Non-pigmented ciliary epithelial cell (primary cell): ENCODE data around the gene GABRR3.

ENCODE experiments used
- DNase-seq: peaks from one replicate; pipeline ENCODE4 v3.0.0-alpha.2; 2010; ENCODE audit warnings: low read depth

The GABRR3 gene

DNA sequence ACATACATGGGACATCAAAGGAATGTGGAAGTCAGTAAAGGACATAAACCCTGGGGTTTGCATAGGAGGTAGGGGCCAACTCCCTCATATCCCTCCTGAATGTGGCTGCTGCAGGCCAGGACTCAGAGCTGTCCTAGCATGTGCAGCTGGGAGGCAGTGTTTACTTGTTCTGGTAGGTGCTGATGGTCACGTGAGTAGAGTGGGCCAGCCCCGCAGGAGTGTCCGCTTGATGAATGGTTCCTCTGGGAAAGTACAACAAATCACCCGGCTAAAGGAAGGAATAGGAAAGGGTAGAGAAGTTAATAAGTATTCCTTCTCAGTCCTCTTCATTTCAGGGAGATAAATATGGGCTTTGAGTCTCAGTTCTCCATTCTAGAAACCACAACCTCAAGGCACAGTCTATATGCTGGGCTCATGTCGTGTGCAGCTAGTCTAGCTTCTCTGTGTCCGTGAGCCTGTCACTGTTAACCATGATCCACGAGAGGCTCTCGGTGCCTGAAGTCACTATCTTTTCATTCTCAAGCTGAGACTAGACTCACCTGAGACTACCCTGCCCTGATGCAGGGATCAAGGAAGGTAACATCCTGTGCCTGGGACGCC, 80.8 kb downstream of the GABRR3 start:
- no peak for DNase-seq

GRCh38 chr3:97952872-97953271, 82.2 kb downstream of the GABRR3 start:
- no peak for DNase-seq

DNA sequence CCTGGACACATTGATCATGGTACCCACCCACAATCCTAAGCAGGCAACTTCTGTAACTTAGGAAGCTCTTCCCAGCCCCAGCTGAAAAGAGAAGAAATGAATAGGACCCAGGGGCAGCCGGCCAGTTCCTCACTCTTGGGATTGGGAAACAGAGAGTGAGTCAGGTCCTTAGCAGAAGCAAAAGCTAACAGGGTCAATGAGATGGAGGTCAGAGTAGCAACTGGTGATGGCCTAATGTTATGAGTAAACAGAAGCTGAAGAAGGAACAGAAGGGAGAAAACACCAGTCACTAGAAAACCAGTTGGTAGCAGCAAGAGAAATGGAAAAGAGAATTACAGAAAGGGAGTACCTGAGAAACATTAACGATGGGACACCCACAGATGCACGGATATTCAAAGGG, 82.8 kb downstream of the GABRR3 start:
- no peak for DNase-seq

- DNase-seq, result no peak
These were observed 84.8 kb downstream of the GABRR3 start for GRCh38 chr3:97950360-97950759.

- DNase-seq, result no peak
These were observed 85.4 kb downstream of the GABRR3 start for GRCh38 chr3:97949743-97950142.

- DNase-seq, result no peak
These were observed 86.0 kb downstream of the GABRR3 start for GRCh38 chr3:97949110-97949485.

GRCh38 chr3:97948351-97949109, 86.6 kb downstream of the GABRR3 start:
- DNase-seq, result no peak

DNA sequence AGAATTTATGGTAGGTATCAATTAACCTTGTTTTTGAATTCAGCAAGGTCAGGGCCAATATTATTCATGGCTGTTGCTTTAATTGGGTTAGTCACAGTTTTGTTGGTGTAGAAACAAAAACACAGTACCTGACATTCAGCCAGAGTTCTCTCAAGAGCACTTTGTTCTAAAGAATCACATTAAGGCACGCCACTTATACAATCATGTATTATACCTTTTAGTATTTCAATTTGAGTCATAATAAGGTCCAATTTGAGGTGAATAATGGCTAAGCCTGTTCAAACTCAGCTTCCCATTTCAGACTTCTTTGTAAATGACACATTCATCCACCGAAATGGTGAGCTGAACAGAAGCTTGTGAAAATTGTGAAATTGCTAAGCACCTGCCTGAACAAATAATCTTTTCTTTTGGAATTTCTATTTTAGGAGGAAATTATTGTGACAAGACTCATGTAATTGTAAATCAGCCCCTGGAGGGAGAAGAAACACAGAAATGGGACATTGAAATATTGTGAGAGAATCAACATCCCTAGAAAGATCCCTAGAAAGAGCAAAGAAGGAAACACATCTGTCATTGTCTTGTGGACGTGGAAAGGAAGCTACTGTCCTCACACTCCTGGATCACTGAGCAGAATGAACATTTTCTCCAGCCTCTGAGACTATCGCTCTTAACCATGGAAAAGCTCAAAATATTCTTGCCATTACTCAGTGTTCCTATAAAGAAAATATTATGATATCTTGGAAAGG, 92.1 kb downstream of the GABRR3 start:
- DNase-seq, result no peak

GRCh38 chr3:97940034-97940433, 95.1 kb downstream of the GABRR3 start:
- DNase-seq, result no peak

DNA sequence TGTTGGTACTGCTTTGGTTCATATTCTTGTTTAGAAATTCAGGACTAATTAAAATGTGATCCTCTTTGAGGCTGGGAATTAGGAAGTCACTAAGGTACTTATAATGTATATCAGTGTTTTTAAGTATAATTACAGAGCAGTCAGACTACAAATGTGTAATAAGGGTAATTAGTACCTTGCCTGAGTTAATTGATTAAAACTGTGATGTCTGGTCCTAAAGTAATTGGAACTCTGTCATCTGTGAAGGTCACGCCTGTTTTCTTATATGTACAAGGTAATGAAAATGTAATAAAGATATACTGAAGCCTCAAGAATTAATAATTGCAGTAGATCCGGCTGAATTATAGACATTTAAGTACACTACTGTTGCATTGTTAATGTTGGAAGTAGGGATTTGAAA, 95.7 kb downstream of the GABRR3 start:
- DNase-seq, result no peak

- DNase-seq, result no peak
These were observed 96.7 kb downstream of the GABRR3 start for GRCh38 chr3:97938444-97938843.

GRCh38 chr3:97937205-97937604, 97.9 kb downstream of the GABRR3 start:
- DNase-seq, result no peak

- no peak for DNase-seq
These were observed 99.3 kb downstream of the GABRR3 start for GRCh38 chr3:97935842-97936241.
